Fibroblast of lung (primary cell): ENCODE measurements around the gene DDX49.

ENCODE experiments used
- CTCF ChIP-seq, 2 donors: IDR thresholded peaks in 1 of 2; conservative IDR thresholded peaks in 1 of 2; 1 replicate in 1 of 2; 2 replicates in 1 of 2; pipeline ENCODE4 v1.5.1; 2011 to 2012; ENCODE audit warnings: low read length in 2 of 2, control low read depth in 1 of 2, inconsistent platforms in 1 of 2, low read depth in 1 of 2, mild to moderate bottlenecking in 1 of 2
- EZH2 ChIP-seq: IDR thresholded peaks from 2 replicates; pipeline ENCODE4 v1.5.1; 2012; ENCODE audit warnings: low read length, control low read depth, mild to moderate bottlenecking; ENCODE audit errors: missing control alignments

- no peak for TF ChIP-seq CTCF (conservative IDR thresholded peaks at IDR 0.05 in 1 of 2, IDR thresholded peaks at IDR 0.05 in 1 of 2; ENCODE audit: low read depth in 1 of 2, low read length in 2 of 2)
- no peak for TF ChIP-seq EZH2
Observed at GRCh38 chr19:18897094-18898029, 22.2 kb upstream of the DDX49 start.
